Activated CD4-positive, alpha-beta T cell treated with anti-CD3 and anti-CD28 coated beads for 24 hours (primary cell): ENCODE measurements around the gene ARL17B.
"Not testable (repeated sequence)": the region's sequence is repeated elsewhere in the genome, so short reads cannot be mapped to it uniquely, and the experiment has no call there.

Experiments
- DNase-seq, 2 donors: peaks; one replicate each; pipeline ENCODE4 v3.0.0-alpha.2; 2020; ENCODE audit warnings: low read depth in 2 of 2

The ARL17B gene

GRCh38 chr17:46290906-46291546, 70.5 kb downstream of the ARL17B start:
- DNase-seq, result not testable (repeated sequence)

- not testable (repeated sequence) for DNase-seq
Observed at GRCh38 chr17:46287587-46287986, 74.0 kb downstream of the ARL17B start.

GRCh38 chr17:46286764-46287221, 74.8 kb downstream of the ARL17B start:
- DNase-seq, result peak; percentile 30 to 62

- not testable (repeated sequence) for DNase-seq
Observed at GRCh38 chr17:46285500-46285899, 76.1 kb downstream of the ARL17B start.

- DNase-seq, result not testable (repeated sequence)
Observed at GRCh38 chr17:46284467-46284866, 77.1 kb downstream of the ARL17B start.

GRCh38 chr17:46282635-46283034, 78.9 kb downstream of the ARL17B start:
- DNase-seq, result not testable (repeated sequence)

- not testable (repeated sequence) for DNase-seq
Observed at GRCh38 chr17:46281336-46281735, 80.2 kb downstream of the ARL17B start.

GRCh38 chr17:46276728-46277479, 84.7 kb downstream of the ARL17B start:
- DNase-seq, result not testable (repeated sequence)

- DNase-seq, result no peak
Observed at GRCh38 chr17:46274238-46274637, 87.3 kb downstream of the ARL17B start.

GRCh38 chr17:46273541-46274236, 87.9 kb downstream of the ARL17B start:
- no peak for DNase-seq

- no peak for DNase-seq
Observed at GRCh38 chr17:46270032-46270431, 91.5 kb downstream of the ARL17B start.

GRCh38 chr17:46266656-46267544, 94.7 kb downstream of the ARL17B start:
- DNase-seq, result peak; percentile 61 to 78

- DNase-seq, result not testable (repeated sequence)
Observed at GRCh38 chr17:46266063-46266655, 95.4 kb downstream of the ARL17B start.

- DNase-seq, result no peak
Observed at GRCh38 chr17:46264456-46265198, 96.9 kb downstream of the ARL17B start.

- DNase-seq, result no peak
Observed at GRCh38 chr17:46262271-46262670, 99.3 kb downstream of the ARL17B start.

- DNase-seq, result not testable (repeated sequence)
Observed at GRCh38 chr17:46259845-46260661, 101.5 kb downstream of the ARL17B start.

GRCh38 chr17:46256369-46256768, 105.2 kb downstream of the ARL17B start:
- not testable (repeated sequence) for DNase-seq

GRCh38 chr17:46254215-46254614, 107.4 kb downstream of the ARL17B start:
- not testable (repeated sequence) for DNase-seq

- peak; percentile 63 to 75 for DNase-seq
Observed at GRCh38 chr17:46253722-46254121, 107.8 kb downstream of the ARL17B start.
